Fibroblast of the aortic adventitia (primary cell): ENCODE data around the gene SRP72. TPM values are rescaled to one million over a fixed set of nuclear protein-coding genes. Genes with fewer than 3 reads are reported as not detected.

ENCODE experiments used
- DNase-seq: peaks from one replicate; pipeline ENCODE4 v3.0.0-alpha.2; 2010; ENCODE audit warnings: low read depth
- H3K4me3 ChIP-seq: 2 replicates; pipeline ENCODE4 v1.5.1; 2011; ENCODE audit warnings: low read depth, mild to moderate bottlenecking, control low read depth, low read length, moderate library complexity
- total RNA-seq: library from RNA; depleted of rRNA; stranded (reverse); fragments of >200 nt; gene quantifications from 2 replicates; pipeline ENCODE4 v1.2.3, GENCODE V29; 2012; ENCODE audit warnings: low replicate concordance
- TF ChIP-seq, protein P1 (sequence below): IDR thresholded peaks from 2 replicates; pipeline ENCODE4 v1.5.1; 2011; ENCODE audit warnings: mild to moderate bottlenecking, low read length, control low read depth, inconsistent platforms; ENCODE audit not compliant: insufficient read depth

SRP72 gene
- total RNA-seq, 1 donor: 119 TPM

DNA sequence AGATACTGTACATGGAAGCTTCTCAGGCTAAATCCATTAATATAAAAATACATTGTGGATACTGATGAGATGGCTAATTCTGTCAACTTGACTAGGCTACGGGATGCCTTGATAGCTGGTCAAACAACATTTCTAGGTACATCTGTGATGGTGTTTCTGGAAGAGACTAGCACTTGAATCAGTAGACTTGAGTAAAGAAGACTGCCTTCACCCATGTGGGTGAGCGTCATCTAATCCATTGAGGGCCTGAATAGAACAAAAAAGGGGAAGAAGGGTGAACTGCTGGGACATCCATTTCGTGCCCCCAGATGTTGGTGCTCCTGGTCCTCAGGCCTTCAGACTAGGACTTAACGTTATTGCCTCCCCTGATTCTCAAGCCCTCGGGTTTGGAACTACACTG, 3.7 kb upstream of the SRP72 start:
- DNase-seq: no peak
- no peak overlapping the region for H3K4me3 ChIP-seq
- TF ChIP-seq, protein P1, sequence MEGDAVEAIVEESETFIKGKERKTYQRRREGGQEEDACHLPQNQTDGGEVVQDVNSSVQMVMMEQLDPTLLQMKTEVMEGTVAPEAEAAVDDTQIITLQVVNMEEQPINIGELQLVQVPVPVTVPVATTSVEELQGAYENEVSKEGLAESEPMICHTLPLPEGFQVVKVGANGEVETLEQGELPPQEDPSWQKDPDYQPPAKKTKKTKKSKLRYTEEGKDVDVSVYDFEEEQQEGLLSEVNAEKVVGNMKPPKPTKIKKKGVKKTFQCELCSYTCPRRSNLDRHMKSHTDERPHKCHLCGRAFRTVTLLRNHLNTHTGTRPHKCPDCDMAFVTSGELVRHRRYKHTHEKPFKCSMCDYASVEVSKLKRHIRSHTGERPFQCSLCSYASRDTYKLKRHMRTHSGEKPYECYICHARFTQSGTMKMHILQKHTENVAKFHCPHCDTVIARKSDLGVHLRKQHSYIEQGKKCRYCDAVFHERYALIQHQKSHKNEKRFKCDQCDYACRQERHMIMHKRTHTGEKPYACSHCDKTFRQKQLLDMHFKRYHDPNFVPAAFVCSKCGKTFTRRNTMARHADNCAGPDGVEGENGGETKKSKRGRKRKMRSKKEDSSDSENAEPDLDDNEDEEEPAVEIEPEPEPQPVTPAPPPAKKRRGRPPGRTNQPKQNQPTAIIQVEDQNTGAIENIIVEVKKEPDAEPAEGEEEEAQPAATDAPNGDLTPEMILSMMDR: no peak

DNA sequence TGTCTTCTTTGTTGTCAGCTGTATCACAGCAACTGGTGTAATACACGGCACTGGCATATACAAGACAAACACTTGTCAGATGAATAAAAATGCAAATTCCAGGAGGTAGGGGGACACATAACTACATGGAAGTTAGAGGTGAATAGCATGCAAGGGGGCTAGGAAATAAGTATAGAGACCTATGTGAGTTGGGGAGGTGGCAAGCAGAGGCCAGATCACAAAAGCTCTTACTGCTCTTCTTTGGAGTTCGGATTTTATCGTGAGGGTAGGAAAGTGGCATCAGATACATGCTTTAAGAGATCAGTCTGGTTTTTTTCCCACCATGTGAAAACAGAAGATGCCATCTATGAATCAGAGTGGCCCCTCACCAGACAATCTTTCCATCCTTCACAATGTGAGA, 2.8 kb upstream of the SRP72 start:
- TF ChIP-seq, protein P1: no peak
- no peak for DNase-seq

DNA sequence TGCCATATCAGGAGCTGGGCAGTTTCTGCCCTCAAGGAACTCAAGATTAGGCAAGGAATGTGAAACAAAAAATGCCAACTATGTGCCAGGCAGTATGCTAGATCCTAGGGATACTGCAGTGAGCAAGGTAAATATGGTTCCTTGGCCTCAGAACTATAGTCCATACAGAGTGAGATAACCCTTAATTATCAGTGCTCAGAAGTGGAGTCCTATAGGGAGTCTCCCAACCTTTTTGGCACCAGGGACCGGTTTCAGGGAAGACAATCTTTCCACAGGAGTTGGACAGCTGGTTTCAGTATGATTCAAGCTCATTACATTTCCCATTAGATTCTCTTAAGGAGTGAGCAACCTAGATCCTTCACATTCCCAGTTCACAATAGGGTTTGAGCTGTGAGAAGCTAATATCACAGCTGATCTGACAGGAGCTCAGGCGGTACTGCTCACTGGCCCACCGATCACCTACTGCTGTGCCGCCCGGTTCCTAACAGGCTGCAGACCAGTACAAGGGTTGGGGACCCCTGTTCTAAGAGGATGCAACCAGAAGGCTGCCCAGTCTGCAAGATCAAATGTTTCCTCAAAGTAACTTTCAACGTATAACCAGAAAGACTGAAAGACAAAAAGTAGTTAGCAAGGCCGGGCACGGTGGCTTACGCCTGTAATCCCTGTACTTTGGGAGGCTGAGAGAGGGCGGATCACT, 1.7 kb upstream of the SRP72 start:
- H3K4me3 ChIP-seq: peak overlapping the region; percentile 96
- DNase-seq: peak; percentile 31
- TF ChIP-seq, protein P1: no peak

More for the DNA sequence above, 2.8 kb upstream of the SRP72 start:
- no peak overlapping the region for H3K4me3 ChIP-seq

DNA sequence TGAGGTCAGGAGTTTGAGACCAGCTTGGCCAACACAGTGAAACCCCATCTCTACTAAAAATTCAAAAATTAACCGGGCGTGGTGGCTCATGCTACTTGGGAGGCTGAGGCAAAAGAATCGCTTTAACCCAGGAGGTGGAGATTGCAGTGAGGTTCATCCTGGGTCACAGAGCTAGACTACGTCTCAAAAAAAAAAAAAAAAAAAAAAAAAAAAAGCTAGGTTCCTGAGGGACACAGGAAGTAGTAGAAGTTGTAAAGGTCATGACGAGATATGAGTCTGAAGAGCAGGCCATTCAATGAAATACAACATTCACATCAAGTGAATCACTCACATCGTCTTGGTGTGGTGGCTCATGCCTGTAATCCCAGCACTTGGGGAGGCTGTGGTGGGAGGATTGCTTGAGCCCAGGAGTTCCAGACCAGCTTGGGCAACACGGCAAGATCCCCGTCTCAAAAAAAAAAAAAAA, 1.1 kb upstream of the SRP72 start:
- peak; percentile 58 for DNase-seq
- H3K4me3 ChIP-seq: peak overlapping the region; percentile 96

DNA sequence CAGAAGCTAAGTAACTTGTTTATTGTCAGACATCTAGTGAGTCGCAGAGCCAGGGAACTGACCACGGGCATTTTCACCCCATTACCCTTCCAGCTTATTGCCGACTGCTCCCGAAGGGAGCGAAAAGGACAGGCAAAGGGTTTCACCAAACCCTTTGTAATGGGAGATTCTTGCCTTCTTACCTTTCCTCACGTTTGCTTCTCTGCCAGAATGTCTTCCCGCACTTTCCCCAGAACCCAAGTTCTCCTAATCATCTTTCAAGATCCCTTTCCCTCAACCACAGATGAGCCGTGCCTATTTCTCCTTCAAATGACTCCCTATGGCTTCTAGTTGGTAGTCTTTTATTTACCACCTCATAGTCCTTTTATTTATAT, 520 bp upstream of the SRP72 start:
- DNase-seq: peak; percentile 11
- H3K4me3 ChIP-seq: peak overlapping the region; percentile 96
- TF ChIP-seq, protein P1: no peak

DNA sequence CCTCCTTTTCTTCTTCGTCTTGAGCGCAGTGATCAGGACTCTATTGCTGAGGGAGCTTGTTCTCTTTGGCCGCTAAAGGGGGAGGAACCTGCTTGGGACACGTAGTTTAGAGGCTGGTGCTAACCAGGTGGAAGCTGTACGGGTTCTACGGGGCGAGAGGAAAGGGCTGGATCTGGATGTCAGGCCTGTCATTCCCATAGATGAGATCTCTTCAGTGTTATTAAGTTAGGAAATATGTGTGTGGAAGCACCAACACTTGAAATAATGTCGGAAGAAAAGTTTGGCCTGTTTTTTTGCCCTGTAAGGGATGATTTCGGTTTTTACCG, 643 bp downstream of the SRP72 start:
- peak overlapping the region; percentile 96 for H3K4me3 ChIP-seq
- DNase-seq: no peak
- TF ChIP-seq, protein P1: no peak

DNA sequence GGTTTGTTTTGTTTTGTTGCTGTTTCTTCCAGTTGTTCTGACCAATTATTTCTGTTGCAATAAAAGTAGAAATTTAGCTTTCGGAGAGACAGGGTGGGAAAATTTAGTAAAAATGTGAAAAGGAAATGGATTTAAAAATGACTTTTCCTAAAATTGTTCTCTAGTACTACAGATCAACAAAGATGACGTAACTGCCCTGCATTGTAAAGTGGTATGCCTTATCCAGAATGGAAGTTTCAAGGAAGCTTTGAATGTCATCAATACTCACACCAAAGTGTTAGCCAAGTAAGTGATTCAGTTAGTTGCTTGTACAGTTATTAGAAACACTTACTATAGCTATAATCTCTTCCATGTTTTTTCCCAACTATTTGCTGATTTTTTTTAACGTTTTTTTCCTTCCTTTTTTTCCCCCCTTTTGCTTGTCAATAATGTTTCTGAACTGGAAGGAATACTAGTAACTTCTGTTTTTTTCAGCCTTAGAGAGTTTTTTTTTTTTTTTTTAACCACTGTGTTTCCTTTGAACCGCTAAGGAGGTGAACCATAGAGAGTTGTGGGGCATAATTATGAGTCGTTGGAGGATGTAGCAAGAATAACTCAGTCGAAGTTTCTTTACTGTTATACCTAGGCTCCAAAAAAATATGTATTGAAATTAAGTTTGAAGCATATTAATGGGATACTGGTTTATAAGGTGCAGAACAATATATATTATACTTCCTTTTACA, 2.2 kb downstream of the SRP72 start:
- TF ChIP-seq, protein P1: no peak
- no peak overlapping the region for H3K4me3 ChIP-seq
- peak; percentile 28 for DNase-seq
